Parathyroid adenoma (tissue), 2 donors: ENCODE measurements around the gene FSD1.

ENCODE experiments used
- H2AFZ ChIP-seq: fragments of 300-600 bp; sonication (generic); one replicate; pipeline ENCODE4 v1.7.0; 2017; ENCODE audit warnings: antibody characterized with exemption, mild to moderate bottlenecking
- H3K27ac ChIP-seq: fragments of 300-600 bp; sonication (generic); one replicate; pipeline ENCODE4 v1.7.0; 2017
- H3K27me3 ChIP-seq: fragments of 300-600 bp; sonication (generic); one replicate; pipeline ENCODE4 v1.7.0; 2017; ENCODE audit warnings: low read length; ENCODE audit not compliant: control insufficient read depth, insufficient read depth
- H3K36me3 ChIP-seq: fragments of 300-600 bp; sonication (generic); one replicate; pipeline ENCODE4 v1.7.0; 2017; ENCODE audit warnings: low read length; ENCODE audit not compliant: control insufficient read depth, insufficient read depth
- H3K4me1 ChIP-seq: fragments of 300-600 bp; sonication (generic); one replicate; pipeline ENCODE4 v1.7.0; 2017; ENCODE audit warnings: control low read depth
- H3K4me2 ChIP-seq: fragments of 300-600 bp; sonication (generic); one replicate; pipeline ENCODE4 v1.7.0; 2017; ENCODE audit warnings: low read length
- H3K4me3 ChIP-seq: fragments of 300-600 bp; sonication (generic); one replicate; pipeline ENCODE4 v1.7.0; 2017; ENCODE audit warnings: low read depth, low read length
- H3K79me2 ChIP-seq: fragments of 300-600 bp; sonication (generic); one replicate; pipeline ENCODE4 v1.7.0; 2017; ENCODE audit warnings: control low read depth
- H3K9ac ChIP-seq: fragments of 300-600 bp; sonication (generic); one replicate; pipeline ENCODE4 v1.7.0; 2017; ENCODE audit warnings: mild to moderate bottlenecking
- H3K9me3 ChIP-seq: fragments of 300-600 bp; sonication (generic); one replicate; pipeline ENCODE4 v1.7.0; 2017; ENCODE audit warnings: low read length; ENCODE audit not compliant: control insufficient read depth
- TF ChIP-seq, protein P1 (sequence below): fragments of 300-600 bp; sonication (generic); IDR thresholded peaks from one replicate; pipeline ENCODE4 v1.7.0; 2017; ENCODE audit warnings: antibody characterized with exemption, mild to moderate bottlenecking
- donor health status: primary hyperparathyroidism.

The FSD1 gene

DNA sequence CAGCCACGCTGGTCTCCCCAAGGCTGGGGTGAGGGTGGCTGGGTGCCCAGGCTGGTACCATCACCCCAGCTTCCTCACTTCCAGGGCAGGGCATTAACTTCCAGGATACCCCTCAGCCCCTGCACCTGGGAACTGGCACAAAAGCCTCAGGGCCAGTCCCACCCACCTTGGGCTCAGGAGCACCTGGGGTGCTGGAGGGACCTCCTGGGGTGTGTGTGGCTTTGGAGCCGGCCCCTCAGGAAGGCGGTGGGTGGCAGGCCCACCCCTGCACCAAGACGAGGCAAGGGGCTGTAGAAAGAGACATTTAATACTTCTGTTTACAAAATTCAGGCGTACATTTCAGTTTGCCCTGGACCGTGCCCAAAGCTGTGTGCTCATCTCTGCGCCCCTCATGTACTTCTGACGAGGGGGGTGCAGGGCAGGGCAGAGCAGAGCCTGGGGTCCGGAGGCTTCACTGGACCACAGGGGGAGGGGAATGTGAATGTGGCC is 55.7 kb downstream of the FSD1 start:
- TF ChIP-seq, protein P1, sequence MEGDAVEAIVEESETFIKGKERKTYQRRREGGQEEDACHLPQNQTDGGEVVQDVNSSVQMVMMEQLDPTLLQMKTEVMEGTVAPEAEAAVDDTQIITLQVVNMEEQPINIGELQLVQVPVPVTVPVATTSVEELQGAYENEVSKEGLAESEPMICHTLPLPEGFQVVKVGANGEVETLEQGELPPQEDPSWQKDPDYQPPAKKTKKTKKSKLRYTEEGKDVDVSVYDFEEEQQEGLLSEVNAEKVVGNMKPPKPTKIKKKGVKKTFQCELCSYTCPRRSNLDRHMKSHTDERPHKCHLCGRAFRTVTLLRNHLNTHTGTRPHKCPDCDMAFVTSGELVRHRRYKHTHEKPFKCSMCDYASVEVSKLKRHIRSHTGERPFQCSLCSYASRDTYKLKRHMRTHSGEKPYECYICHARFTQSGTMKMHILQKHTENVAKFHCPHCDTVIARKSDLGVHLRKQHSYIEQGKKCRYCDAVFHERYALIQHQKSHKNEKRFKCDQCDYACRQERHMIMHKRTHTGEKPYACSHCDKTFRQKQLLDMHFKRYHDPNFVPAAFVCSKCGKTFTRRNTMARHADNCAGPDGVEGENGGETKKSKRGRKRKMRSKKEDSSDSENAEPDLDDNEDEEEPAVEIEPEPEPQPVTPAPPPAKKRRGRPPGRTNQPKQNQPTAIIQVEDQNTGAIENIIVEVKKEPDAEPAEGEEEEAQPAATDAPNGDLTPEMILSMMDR: no peak
- no peak overlapping the region for H3K9ac ChIP-seq
- H3K27ac ChIP-seq: no peak overlapping the region
- H3K9me3 ChIP-seq: no peaks in the 10 kb centered on the region
- no peaks in the 10 kb centered on the region for H3K27me3 ChIP-seq
- no peak overlapping the region for H2AFZ ChIP-seq
- peaks cover 2% of the 10 kb centered on the region for H3K79me2 ChIP-seq
- no peaks in the 10 kb centered on the region for H3K36me3 ChIP-seq
- no peak overlapping the region for H3K4me2 ChIP-seq
- H3K4me1 ChIP-seq: peaks cover 2% of the 10 kb centered on the region
- H3K4me3 ChIP-seq: no peak overlapping the region

DNA sequence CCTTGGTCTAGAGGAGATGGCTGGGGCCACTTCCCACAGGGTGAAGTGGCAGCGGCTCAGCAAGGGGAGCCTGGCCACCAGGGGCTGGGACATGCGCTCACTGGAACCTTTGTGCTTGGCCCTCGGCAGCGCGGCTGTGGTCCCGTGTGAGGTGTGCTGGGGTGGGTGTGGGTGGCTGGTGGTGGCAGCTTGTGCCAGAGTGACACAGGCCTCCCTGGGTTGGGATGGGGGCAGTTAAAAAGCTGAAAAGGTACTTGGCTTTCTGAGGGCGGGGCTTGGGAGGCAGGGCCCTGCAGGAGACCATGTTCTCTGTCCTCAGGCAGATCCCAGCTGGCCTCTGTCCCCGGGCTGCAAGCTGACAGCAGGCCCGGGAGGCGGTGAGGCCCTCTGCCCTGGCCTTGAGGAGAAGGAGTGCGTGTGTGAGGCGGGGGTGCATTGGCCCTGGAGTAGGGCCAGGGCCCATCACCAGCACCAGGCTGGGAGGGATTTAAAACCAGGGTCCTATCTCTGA is 56.3 kb downstream of the FSD1 start:
- H3K4me1 ChIP-seq: peaks cover 2% of the 10 kb centered on the region
- H3K27me3 ChIP-seq: no peaks in the 10 kb centered on the region
- H3K27ac ChIP-seq: no peak overlapping the region
- no peak overlapping the region for H3K9ac ChIP-seq
- peaks cover 7% of the 10 kb centered on the region for H3K79me2 ChIP-seq
- no peaks in the 10 kb centered on the region for H3K9me3 ChIP-seq
- no peaks in the 10 kb centered on the region for H3K36me3 ChIP-seq
- no peak overlapping the region for H3K4me3 ChIP-seq
- H3K4me2 ChIP-seq: no peak overlapping the region
- H2AFZ ChIP-seq: no peak overlapping the region
- TF ChIP-seq, protein P1: no peak

DNA sequence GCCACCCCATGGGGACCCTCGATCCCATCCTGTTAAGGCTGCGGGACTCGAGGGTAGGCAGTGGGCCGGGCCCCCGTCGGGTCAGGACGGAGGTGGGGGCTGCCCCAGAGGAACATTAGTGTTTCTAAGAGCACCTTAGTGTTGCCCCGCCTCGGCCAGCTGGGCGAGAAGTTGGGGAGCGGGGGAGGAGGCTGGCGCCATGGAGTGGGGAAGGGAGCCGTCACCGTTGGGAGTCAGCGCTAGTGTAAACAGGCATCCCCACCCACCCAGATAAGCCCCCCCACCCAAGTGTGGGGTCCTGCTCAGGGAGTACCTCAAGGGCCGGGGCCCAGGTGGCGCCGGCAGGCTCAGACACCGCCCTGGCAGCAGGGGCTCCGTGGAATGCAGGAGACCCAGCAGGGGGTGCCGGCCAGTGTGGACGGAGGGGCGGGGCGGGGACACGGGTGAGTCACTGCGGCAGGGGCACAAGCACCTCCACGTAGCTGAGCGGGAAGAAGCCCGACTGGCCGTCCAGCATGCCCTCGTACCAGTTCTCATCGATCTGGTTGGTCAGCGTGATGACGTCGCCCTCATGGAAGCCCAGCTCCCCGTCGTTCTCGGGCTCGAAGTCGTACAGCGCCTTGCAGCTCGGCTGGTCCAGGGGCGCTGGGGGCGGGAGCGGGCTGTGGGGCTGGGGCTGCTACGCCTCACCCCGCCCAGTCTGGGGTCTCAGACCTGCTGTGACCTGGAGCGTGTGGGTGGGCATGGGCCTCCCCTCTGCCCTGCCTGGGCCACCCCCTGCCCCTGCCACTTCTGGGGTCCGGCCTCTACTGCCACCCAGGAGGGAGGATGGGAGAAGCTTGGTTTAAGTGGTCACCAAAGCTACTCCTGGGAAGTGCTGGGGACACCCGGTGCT is 57.0 kb downstream of the FSD1 start:
- H3K9ac ChIP-seq: no peak overlapping the region
- H3K4me3 ChIP-seq: no peak overlapping the region
- TF ChIP-seq, protein P1: no peak
- H3K4me2 ChIP-seq: no peak overlapping the region
- H3K27ac ChIP-seq: no peak overlapping the region
- H3K79me2 ChIP-seq: peaks cover 10% of the 10 kb centered on the region
- no peaks in the 10 kb centered on the region for H3K9me3 ChIP-seq
- no peaks in the 10 kb centered on the region for H3K36me3 ChIP-seq
- H3K4me1 ChIP-seq: peaks cover 2% of the 10 kb centered on the region
- H2AFZ ChIP-seq: no peak overlapping the region
- no peaks in the 10 kb centered on the region for H3K27me3 ChIP-seq

DNA sequence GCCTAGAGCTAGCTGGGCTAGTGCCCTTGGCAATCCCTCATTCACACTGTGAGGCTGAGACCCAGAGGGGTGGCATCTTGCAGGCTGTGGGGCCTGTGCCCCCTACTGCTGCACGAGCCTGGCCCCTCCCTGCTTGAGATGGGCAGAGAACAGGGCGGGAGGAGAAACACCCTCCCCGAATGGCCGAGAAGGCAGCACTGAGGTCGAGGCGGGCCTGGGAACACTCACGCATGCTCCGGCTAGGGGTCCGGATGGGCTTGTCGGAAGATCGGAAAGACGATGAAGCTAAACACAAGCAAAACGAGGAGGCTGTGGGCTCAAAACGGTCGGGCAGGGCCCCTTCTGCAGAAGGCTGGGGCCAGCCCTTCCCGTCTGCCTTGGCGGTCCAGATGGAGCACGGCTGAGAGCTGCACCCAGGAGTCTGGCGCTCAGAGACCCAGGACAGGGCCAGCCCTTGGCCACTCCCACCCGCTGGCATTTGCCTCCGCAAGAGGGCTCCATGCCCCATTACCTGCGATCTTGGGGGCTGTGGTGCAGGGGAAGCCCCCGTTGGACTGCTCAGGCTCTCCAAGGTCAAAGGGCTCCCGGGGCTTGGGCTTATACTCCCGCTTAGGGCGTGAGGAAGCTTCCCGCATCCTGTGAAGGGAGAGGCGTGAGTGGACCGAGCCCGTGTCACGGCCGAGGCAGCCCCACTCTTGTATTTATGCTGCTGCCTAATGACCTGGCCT is 57.9 kb downstream of the FSD1 start:
- no peaks in the 10 kb centered on the region for H3K9me3 ChIP-seq

More for the DNA sequence above, 57.9 kb downstream of the FSD1 start:
- TF ChIP-seq, protein P1: no peak
- Histone ChIP-seq H3K9ac (no peak overlapping the region), H3K36me3 (no peaks in the 10 kb centered on the region), H2AFZ (no peak overlapping the region), H3K27me3 (no peaks in the 10 kb centered on the region), H3K4me2 (no peak overlapping the region), H3K4me3 (no peak overlapping the region), H3K79me2 (peaks cover 18% of the 10 kb centered on the region), H3K4me1 (peaks cover 2% of the 10 kb centered on the region), H3K27ac (no peak overlapping the region)
